Subcutaneous adipose tissue (tissue), 4 donors: Measurements from ENCODE around the gene TSGA10. TPM values are rescaled to one million over a fixed set of nuclear protein-coding genes. Genes with fewer than 3 reads are reported as not detected.

ENCODE experiments used
- total RNA-seq, 4 donors: library from RNA; depleted of rRNA; stranded (reverse); fragments of >200 nt; gene quantifications; one replicate each; pipeline ENCODE4 v1.1.0, GENCODE V29; 2016
- TF ChIP-seq, protein P1 (sequence below): fragments of 450-650 bp; IDR thresholded peaks from one replicate; pipeline ENCODE4 v1.5.1; 2016; ENCODE audit warnings: low read depth, mild to moderate bottlenecking, control low read depth, antibody characterized with exemption, moderate library complexity

Gene TSGA10
- total RNA-seq, 4 donors from 2014 or later: 5.2 to 11.0 (median 8.0) TPM

DNA sequence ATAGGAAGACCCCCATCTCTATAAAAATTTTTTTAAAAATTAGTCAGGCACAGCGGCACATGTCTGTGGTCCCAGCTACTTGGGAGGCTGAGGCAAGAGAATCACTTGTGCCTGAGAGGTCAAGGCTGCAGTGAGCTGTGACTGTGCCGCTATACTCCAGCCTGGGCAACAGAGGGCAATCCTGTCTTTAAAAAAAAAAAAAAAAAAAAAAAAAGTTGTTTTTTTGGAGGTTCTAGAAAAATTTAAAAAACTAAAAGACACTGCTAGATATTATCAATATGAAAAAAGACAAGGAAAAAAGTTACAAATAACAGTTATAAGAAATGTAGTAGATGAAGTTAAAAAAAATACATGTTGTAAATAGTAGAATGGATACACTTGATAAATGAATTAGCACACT is 69.3 kb downstream of the TSGA10 start:
- TF ChIP-seq, protein P1, sequence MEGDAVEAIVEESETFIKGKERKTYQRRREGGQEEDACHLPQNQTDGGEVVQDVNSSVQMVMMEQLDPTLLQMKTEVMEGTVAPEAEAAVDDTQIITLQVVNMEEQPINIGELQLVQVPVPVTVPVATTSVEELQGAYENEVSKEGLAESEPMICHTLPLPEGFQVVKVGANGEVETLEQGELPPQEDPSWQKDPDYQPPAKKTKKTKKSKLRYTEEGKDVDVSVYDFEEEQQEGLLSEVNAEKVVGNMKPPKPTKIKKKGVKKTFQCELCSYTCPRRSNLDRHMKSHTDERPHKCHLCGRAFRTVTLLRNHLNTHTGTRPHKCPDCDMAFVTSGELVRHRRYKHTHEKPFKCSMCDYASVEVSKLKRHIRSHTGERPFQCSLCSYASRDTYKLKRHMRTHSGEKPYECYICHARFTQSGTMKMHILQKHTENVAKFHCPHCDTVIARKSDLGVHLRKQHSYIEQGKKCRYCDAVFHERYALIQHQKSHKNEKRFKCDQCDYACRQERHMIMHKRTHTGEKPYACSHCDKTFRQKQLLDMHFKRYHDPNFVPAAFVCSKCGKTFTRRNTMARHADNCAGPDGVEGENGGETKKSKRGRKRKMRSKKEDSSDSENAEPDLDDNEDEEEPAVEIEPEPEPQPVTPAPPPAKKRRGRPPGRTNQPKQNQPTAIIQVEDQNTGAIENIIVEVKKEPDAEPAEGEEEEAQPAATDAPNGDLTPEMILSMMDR: no peak

DNA sequence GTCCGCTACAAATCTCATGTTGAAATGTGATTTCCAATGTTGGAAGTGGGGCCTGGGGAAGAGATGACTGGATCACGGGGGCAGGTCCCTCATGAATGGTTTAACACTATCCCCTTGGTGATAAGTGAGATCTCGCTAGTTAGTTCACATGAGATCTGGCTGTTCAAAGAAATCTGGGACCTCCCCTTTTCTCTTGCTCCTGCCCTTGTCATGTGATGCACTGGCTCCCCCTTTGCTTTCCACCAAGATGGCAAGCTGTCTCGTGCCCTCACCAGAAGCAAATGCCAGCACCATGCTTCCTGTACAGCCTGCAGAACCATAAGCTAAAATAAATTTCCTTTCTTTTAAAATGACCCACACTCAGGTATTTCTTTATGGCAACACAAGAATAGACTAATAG is 70.5 kb downstream of the TSGA10 start:
- TF ChIP-seq, protein P1: no peak

DNA sequence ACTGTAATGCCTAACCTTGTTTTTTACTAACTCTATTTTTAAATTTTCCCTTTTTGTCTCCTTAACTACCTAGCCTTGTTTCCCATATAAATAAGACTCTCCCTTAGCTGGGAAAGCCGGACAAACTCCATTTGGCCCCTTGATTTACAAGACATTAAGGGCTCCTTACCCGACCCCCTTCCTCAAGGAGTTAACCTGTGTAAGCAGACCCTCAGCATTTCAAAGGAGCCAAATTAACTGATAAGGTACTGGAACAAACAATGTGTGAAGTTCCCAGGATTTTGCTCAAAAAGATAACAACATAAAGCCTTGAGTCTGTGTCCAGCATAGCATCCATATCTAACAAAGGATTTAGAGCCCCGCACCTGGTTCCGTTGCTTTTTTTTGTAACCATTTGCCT is 72.9 kb downstream of the TSGA10 start:
- TF ChIP-seq, protein P1: no peak

DNA sequence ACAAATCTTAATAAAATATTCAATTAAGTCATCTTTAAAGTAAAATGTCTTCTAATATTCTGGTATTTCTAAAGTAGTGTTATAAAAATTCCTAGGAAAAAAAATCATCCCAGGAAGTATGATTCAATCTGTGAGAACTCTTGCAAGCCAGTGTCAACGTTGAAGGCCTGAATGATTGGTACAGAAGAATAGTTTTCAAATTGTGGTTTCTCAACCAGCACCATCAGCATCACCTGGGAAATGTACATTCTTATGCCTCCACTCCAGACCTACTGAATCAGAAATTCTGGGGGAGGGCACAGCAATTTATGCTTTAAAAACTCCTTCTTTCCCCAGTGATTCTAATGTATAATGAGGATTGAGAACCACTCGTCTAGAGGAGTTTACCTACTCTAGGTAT is 75.5 kb downstream of the TSGA10 start:
- TF ChIP-seq, protein P1: no peak

DNA sequence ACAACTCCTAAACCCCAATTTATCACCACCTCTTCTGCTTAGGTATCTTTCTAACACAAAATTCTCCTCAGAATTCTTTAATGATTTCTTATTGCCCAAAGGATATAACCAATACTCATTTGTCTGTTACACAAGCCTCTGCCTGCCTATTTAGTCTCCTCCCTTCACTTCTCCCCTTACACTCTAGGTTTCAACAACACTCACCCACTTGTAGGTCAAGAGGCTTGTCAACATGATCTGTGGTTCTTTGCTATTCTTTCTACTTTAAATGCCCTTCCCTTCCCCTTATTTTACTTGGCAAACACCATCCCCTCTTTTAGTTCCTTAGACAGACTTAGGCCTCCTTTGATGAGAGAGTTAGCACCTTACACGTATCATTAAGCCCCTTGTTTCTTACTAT is 82.2 kb downstream of the TSGA10 start:
- TF ChIP-seq, protein P1: no peak

DNA sequence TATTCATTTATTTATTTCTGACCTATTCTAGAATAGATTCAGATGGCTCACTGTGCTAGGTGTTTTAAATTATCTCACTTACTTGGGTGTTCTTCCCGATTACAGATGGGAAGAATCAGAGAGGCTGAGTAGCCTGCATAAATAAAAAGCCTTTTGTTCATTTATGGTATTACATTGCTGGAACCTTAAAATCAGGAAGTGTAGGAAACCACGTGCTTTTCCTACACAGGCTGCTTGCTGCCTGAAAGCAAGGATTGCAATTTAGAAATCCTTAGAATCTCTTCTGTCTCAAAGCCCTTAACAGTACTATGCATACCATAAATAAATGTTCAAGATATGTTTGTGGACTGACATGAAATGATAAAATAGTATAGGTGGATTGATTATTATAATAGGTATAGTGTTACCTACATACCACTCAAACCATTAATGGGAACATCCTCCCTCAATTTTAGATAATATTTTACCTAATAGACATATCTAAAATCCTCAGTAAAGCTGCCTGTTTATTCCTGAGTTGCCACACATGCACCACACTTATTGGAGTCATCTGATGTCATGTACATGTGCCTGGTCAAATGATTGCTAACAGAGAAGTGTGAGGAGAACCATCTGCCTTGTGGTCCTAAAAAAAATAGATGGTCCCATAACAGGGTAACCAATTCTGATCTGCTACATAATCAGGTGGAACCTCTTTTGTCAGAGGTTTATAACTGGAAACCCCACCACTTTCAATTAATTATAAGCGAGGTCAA is 86.7 kb downstream of the TSGA10 start:
- TF ChIP-seq, protein P1: no peak

DNA sequence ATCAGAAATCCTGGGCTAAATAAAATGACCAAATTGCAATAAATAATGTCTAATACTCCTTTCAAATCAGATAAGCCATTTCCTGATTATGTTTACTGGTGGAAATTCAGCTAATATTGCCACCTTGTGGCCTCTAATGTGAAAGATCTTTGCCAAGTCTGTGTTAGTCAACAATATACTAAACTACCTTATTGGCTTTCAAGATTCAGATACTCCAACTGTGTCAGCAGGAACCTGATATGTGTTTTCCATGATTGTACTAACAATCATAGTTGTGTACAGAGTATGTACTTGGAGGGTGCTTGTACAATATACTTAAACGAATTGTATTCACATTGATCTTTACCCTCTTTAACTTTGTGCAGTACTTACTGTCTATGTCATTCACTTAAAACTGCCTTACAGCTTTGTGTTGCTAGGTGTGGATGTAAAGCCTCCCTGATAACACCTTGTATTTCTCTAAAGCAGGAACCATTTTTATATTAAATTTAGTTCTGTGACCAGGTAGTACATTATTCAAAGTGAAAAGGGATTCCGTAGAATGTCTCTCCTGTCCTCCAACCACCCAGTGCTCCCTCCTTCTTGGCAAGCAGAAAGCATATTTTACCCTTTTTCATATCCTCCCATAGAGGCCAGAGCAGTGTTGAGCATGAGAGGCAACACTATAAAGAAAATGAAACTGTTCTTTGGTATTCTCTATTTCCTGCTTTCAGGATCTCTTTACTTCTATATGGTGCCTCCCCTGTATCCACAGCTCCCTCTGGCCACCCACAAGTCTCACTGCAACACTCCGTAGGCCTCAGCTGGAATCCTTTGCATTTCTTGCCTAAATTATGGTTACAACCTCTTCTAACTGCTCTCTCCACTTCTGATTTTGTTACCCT is 88.4 kb downstream of the TSGA10 start:
- TF ChIP-seq, protein P1: no peak
